Subcutaneous adipose tissue (tissue), 4 donors: Measurements from ENCODE around the gene ALG11. TPM values are rescaled to one million over a fixed set of nuclear protein-coding genes. Genes with fewer than 3 reads are reported as not detected.

ENCODE experiments used
- CTCF ChIP-seq: fragments of 450-650 bp; IDR thresholded peaks from one replicate; pipeline ENCODE4 v1.5.1; 2016; ENCODE audit warnings: low read depth, mild to moderate bottlenecking, control low read depth, antibody characterized with exemption, moderate library complexity
- total RNA-seq, 4 donors: library from RNA; depleted of rRNA; stranded (reverse); fragments of >200 nt; gene quantifications; one replicate each; pipeline ENCODE4 v1.1.0, GENCODE V29; 2016

The ALG11 gene
- total RNA-seq, 4 donors from 2014 or later = 18.9 to 39.5 (median 19.8) TPM

GRCh38 chr13:52043675-52044074, 31.5 kb downstream of the ALG11 start:
- no peak for TF ChIP-seq CTCF

DNA sequence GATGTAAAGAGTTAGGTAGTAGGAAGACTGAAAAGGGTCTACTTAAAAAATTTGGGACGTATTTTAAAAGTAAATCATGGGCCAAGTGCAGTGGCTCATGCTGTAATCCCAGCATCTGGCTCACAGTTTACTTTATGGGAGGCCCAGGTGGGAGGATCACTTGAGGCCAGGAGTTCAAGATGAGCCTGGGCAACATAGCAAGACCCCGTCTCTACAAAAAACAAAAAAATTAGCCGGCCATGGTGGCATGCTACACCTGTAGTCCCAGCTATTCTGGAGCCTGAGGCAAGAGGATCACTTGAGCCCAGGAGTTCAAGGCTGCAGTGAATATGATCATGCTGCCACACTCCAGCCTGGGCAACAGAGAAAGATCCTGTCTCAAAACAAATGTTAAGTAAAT, 35.3 kb downstream of the ALG11 start:
- TF ChIP-seq CTCF = no peak

GRCh38 chr13:52048516-52048915, 36.3 kb downstream of the ALG11 start:
- no peak for TF ChIP-seq CTCF

GRCh38 chr13:52051400-52051799, 39.2 kb downstream of the ALG11 start:
- TF ChIP-seq CTCF = no peak

GRCh38 chr13:52053460-52053859, 41.3 kb downstream of the ALG11 start:
- no peak for TF ChIP-seq CTCF

- TF ChIP-seq CTCF = no peak
These were observed 49.4 kb downstream of the ALG11 start for GRCh38 chr13:52061587-52061986.

GRCh38 chr13:52067237-52067636, 55.0 kb downstream of the ALG11 start:
- no peak for TF ChIP-seq CTCF
